PFSK-1 (cell line): Measurements from ENCODE around the gene GNS.

ENCODE experiments used
- FOXP2 ChIP-seq: optimal IDR thresholded peaks from 2 replicates; pipeline ENCODE3; 2011; ENCODE audit warnings: borderline replicate concordance, control low read depth, inconsistent platforms; ENCODE audit not compliant: insufficient read depth; ENCODE audit errors: extremely low read length, extremely low read depth
- POLR2AphosphoS5 ChIP-seq: IDR thresholded peaks from 2 replicates; pipeline ENCODE4 v1.6.1; 2012; ENCODE audit warnings: low read depth, mild to moderate bottlenecking, control low read depth, low read length, moderate library complexity
- REST ChIP-seq, 2 experiments: IDR thresholded peaks; 2 replicates each; pipeline versions ENCODE4 v1.6.1 to v1.8.0; 2011 to 2012; ENCODE audit warnings: low read depth in 2 of 2, low read length in 2 of 2, control low read depth in 1 of 2, inconsistent platforms in 1 of 2, mild to moderate bottlenecking in 1 of 2, moderate library complexity in 1 of 2; ENCODE audit not compliant: insufficient read depth in 1 of 2
- SIN3A ChIP-seq: IDR thresholded peaks from 2 replicates; pipeline ENCODE4 v1.6.1; 2012; ENCODE audit warnings: mild to moderate bottlenecking, low read length, moderate library complexity, borderline replicate concordance; ENCODE audit not compliant: insufficient read depth
- TAF1 ChIP-seq: IDR thresholded peaks from 2 replicates; pipeline ENCODE4 v1.6.1; 2012; ENCODE audit warnings: low read length, control low read depth, borderline replicate concordance; ENCODE audit not compliant: insufficient read depth

The GNS gene

GRCh38 chr12:64724201-64724745 is 34.9 kb downstream of the GNS start:
- TF ChIP-seq SIN3A (no peak), POLR2AphosphoS5 (no peak), TAF1 (no peak), REST (IDR thresholded peaks at IDR 0.05; ENCODE audit: insufficient read depth in 1 of 2, low read depth in 2 of 2, low read length in 2 of 2) (no peak), FOXP2 (no peak)

GRCh38 chr12:64723630-64724029 is 35.6 kb downstream of the GNS start:
- TF ChIP-seq REST (IDR thresholded peaks at IDR 0.05; ENCODE audit: insufficient read depth in 1 of 2, low read depth in 2 of 2, low read length in 2 of 2) (no peak), TAF1 (no peak), FOXP2 (no peak), POLR2AphosphoS5 (no peak), SIN3A (no peak)

GRCh38 chr12:64722835-64723234 is 36.4 kb downstream of the GNS start:
- TF ChIP-seq POLR2AphosphoS5 (no peak), TAF1 (no peak), REST (IDR thresholded peaks at IDR 0.05; ENCODE audit: insufficient read depth in 1 of 2, low read depth in 2 of 2, low read length in 2 of 2) (no peak), FOXP2 (no peak), SIN3A (no peak)

- no peak for TF ChIP-seq POLR2AphosphoS5
- TF ChIP-seq TAF1 = no peak
- TF ChIP-seq FOXP2 = no peak
- TF ChIP-seq REST (IDR thresholded peaks at IDR 0.05; ENCODE audit: insufficient read depth in 1 of 2, low read depth in 2 of 2, low read length in 2 of 2) = no peak
- no peak for TF ChIP-seq SIN3A
Measured at GRCh38 chr12:64720884-64721283, 38.3 kb downstream of the GNS start.

GRCh38 chr12:64718649-64719048 is 40.6 kb downstream of the GNS start:
- no peak for TF ChIP-seq FOXP2
- no peak for TF ChIP-seq POLR2AphosphoS5
- no peak for TF ChIP-seq TAF1
- TF ChIP-seq REST (IDR thresholded peaks at IDR 0.05; ENCODE audit: insufficient read depth in 1 of 2, low read depth in 2 of 2, low read length in 2 of 2) = no peak
- no peak for TF ChIP-seq SIN3A
